PC-3 (cell line): ENCODE results near the gene CDC42BPB. TPM values are rescaled to one million over a fixed set of nuclear protein-coding genes. Genes with fewer than 3 reads are reported as not detected.

ENCODE experiments used
- ATAC-seq: fragments of 200-7000 bp; cut with Tn5 transposase; 2 replicates; pipeline ENCODE4 v1.9.1; 2020; ENCODE audit warnings: mild to moderate bottlenecking, moderate library complexity
- BruUV-seq: library from RNA; stranded (reverse); fragments of 400-500 nt; replicated peaks from 2 replicates; lab custom pipeline; 2021; lab: Mats Ljungman, UMichigan
- CTCF ChIA-PET: fragments of 300-600 bp; sonication (Branson Sonifier 250); formaldehyde crosslinking; loops from one replicate; lab custom pipeline; 2022; ENCODE audit warnings: antibody characterized with exemption; lab: Charles Lee
- POLR2A ChIA-PET: fragments of 300-600 bp; sonication (Branson Sonifier 250); formaldehyde crosslinking; loops from one replicate; lab custom pipeline; 2022; ENCODE audit warnings: antibody characterized with exemption; ENCODE audit not compliant: unreplicated experiment; lab: Charles Lee
- DNase-seq: peaks from one replicate; pipeline ENCODE4 v3.0.0-alpha.2; 2015
- H2AFZ ChIP-seq: fragments of 300-600 bp; sonication (generic); 2 replicates; pipeline ENCODE4 v1.6.0; 2016; ENCODE audit warnings: antibody characterized with exemption, low read length
- H3F3A ChIP-seq: fragments of 300-600 bp; sonication (generic); one replicate; pipeline ENCODE4 v1.6.0; 2017; ENCODE audit warnings: antibody characterized with exemption, low read length, control low read depth, mild to moderate bottlenecking; ENCODE audit not compliant: unreplicated experiment
- H3K27ac ChIP-seq: fragments of 300-600 bp; sonication (generic); 2 replicates; pipeline ENCODE4 v1.5.1; 2016; ENCODE audit warnings: mild to moderate bottlenecking, low read length
- H3K27me3 ChIP-seq: fragments of 300-600 bp; sonication (generic); 2 replicates; pipeline ENCODE4 v1.6.1; 2016; ENCODE audit warnings: low read length, mixed read lengths
- H3K36me3 ChIP-seq: fragments of 300-600 bp; sonication (generic); 2 replicates; pipeline ENCODE4 v1.6.1; 2016; ENCODE audit warnings: low read depth, mixed run types, low read length, mixed read lengths
- H3K4me1 ChIP-seq: fragments of 300-600 bp; sonication (generic); 2 replicates; pipeline ENCODE4 v1.5.1; 2016; ENCODE audit warnings: low read length; ENCODE audit not compliant: insufficient read depth
- H3K4me2 ChIP-seq: fragments of 300-600 bp; sonication (generic); 2 replicates; pipeline ENCODE4 v1.6.0; 2016; ENCODE audit warnings: low read length
- H3K4me3 ChIP-seq: fragments of 300-600 bp; sonication (generic); 2 replicates; pipeline ENCODE4 v1.5.1; 2016; ENCODE audit warnings: mild to moderate bottlenecking, low read length, mixed read lengths
- H3K79me2 ChIP-seq: fragments of 300-600 bp; sonication (generic); 2 replicates; pipeline ENCODE4 v1.6.1; 2017; ENCODE audit warnings: low read length, mixed read lengths
- H3K9ac ChIP-seq: fragments of 300-600 bp; sonication (generic); 2 replicates; pipeline ENCODE4 v1.6.0; 2016; ENCODE audit warnings: mild to moderate bottlenecking, low read length
- H3K9me2 ChIP-seq: fragments of 300-600 bp; sonication (generic); replicated peaks from 2 replicates; pipeline ENCODE4 v1.6.1; 2016; ENCODE audit warnings: mixed run types, low read length, mixed read lengths
- H3K9me3 ChIP-seq: fragments of 300-600 bp; sonication (generic); 2 replicates; pipeline ENCODE4 v1.6.1; 2016; ENCODE audit warnings: low read length, mixed read lengths
- H4K20me1 ChIP-seq: fragments of 300-600 bp; sonication (generic); 2 replicates; pipeline ENCODE4 v1.6.1; 2016; ENCODE audit warnings: low read length, mixed read lengths
- CTCF ChIP-seq: fragments of 300-600 bp; sonication (generic); conservative IDR thresholded peaks from 2 replicates; pipeline ENCODE4 v1.5.1; 2017; ENCODE audit warnings: antibody characterized with exemption, low read depth, mild to moderate bottlenecking, low read length
- EZH2 ChIP-seq: fragments of 300-600 bp; sonication (generic); IDR thresholded peaks from one replicate; pipeline ENCODE4 v1.6.1; 2017; ENCODE audit warnings: antibody characterized with exemption, mild to moderate bottlenecking, low read length; ENCODE audit not compliant: unreplicated experiment
- EZH2phosphoT487 ChIP-seq: fragments of 300-600 bp; sonication (generic); IDR thresholded peaks from 2 replicates; pipeline ENCODE4 v1.6.1; 2018; ENCODE audit warnings: mild to moderate bottlenecking, antibody characterized with exemption, low read length, borderline replicate concordance
- intact Hi-C: fragments of 100-400 bp; cut with micrococcal nuclease; formaldehyde crosslinking; loops from 2 replicates; pipeline ENCODE4 v1.9.0; 2023
- total RNA-seq: library from RNA; depleted of rRNA; stranded (reverse); fragments of >200 nt; gene quantifications from 2 replicates; pipeline ENCODE4 v1.2.3, GENCODE V29; 2014

The CDC42BPB gene
- total RNA-seq, 1 experiment from 2014 or later, result 73.0 TPM

- Histone ChIP-seq H3K9me3 (no peaks in the 10 kb centered on the region), H3K4me3 (no peak overlapping the region), H3K79me2 (no peaks in the 10 kb centered on the region), H3K9ac (no peak overlapping the region), H3K9me2 (no peaks in the 10 kb centered on the region), H2AFZ (no peak overlapping the region), H3F3A (no peaks in the 10 kb centered on the region), H3K4me2 (no peak overlapping the region), H3K27me3 (no peaks in the 10 kb centered on the region), H3K4me1 (peaks cover 24% of the 10 kb centered on the region), H3K36me3 (no peaks in the 10 kb centered on the region), H4K20me1 (no peaks in the 10 kb centered on the region), H3K27ac (no peak overlapping the region)
- POLR2A ChIA-PET, result no interaction called here
- TF ChIP-seq CTCF (no peak), EZH2 (no peak), EZH2phosphoT487 (no peak)
- CTCF ChIA-PET, result no interaction called here
- ATAC-seq (no peak), DNase-seq (no peak)
- BruUV-seq, result no TSS peak
- intact Hi-C loops, result no loop called here
Measured at GRCh38 chr14:103065861-103066260, 8.5 kb upstream of the CDC42BPB start.

GRCh38 chr14:103064978-103065377 is 7.6 kb upstream of the CDC42BPB start:
- Histone ChIP-seq H3K4me2 (no peak overlapping the region), H2AFZ (no peak overlapping the region), H3K9me2 (no peaks in the 10 kb centered on the region), H3K27me3 (no peaks in the 10 kb centered on the region), H3K9me3 (no peaks in the 10 kb centered on the region), H3F3A (no peaks in the 10 kb centered on the region), H3K79me2 (0 out of 2 replicates have a peak, but pooled peaks cover 4% of the 10 kb centered on the region), H3K4me3 (no peak overlapping the region), H3K4me1 (peaks cover 24% of the 10 kb centered on the region), H3K9ac (no peak overlapping the region), H3K27ac (no peak overlapping the region), H4K20me1 (no peaks in the 10 kb centered on the region), H3K36me3 (no peaks in the 10 kb centered on the region)
- no TSS peak for BruUV-seq
- intact Hi-C loops, result no loop called here
- POLR2A ChIA-PET, result no interaction called here
- CTCF ChIA-PET, result no interaction called here
- DNase-seq (no peak), ATAC-seq (no peak)
- TF ChIP-seq CTCF (no peak), EZH2 (no peak)

- BruUV-seq, result no TSS peak
- TF ChIP-seq EZH2 (no peak), EZH2phosphoT487 (no peak), CTCF (no peak)
- Histone ChIP-seq H3K9me3 (no peaks in the 10 kb centered on the region), H3K79me2 (0 out of 2 replicates have a peak, but pooled peaks cover 6% of the 10 kb centered on the region), H3K9me2 (no peaks in the 10 kb centered on the region), H3K4me1 (peaks cover 24% of the 10 kb centered on the region), H2AFZ (no peak overlapping the region), H3K27ac (no peak overlapping the region), H3K36me3 (no peaks in the 10 kb centered on the region), H3K4me3 (no peak overlapping the region), H3K27me3 (no peaks in the 10 kb centered on the region), H3K9ac (no peak overlapping the region), H3K4me2 (no peak overlapping the region), H3F3A (no peaks in the 10 kb centered on the region), H4K20me1 (no peaks in the 10 kb centered on the region)
- ChIA-PET POLR2A (no interaction called here), CTCF (no interaction called here)
- DNase-seq (no peak), ATAC-seq (no peak)
- intact Hi-C loops, result no loop called here
Measured at GRCh38 chr14:103064436-103064835, 7.1 kb upstream of the CDC42BPB start.
